Ishikawa (cell line): ENCODE measurements around the gene LSAMP.
A peak's percentile ranks its signal among the peaks of the same experiment; 100 is the strongest.

Source experiments
- CEBPB ChIP-seq: IDR thresholded peaks from 2 replicates; pipeline ENCODE4 v1.6.1; 2012
- CREB1 ChIP-seq: IDR thresholded peaks from 2 replicates; pipeline ENCODE4 v1.6.1; 2012; ENCODE audit warnings: low read depth
- FOXM1 ChIP-seq: IDR thresholded peaks from 2 replicates; pipeline ENCODE4 v1.6.1; 2012; ENCODE audit warnings: low read depth, borderline replicate concordance
- RAD21 ChIP-seq: IDR thresholded peaks from 2 replicates; pipeline ENCODE4 v1.6.1; 2012; ENCODE audit warnings: low read depth
- REST ChIP-seq: IDR thresholded peaks from 2 replicates; pipeline ENCODE4 v1.6.1; 2012; ENCODE audit warnings: low read depth, mild to moderate bottlenecking
- TAF1 ChIP-seq: IDR thresholded peaks from 2 replicates; pipeline ENCODE4 v1.6.1; 2012; ENCODE audit warnings: low read depth, mild to moderate bottlenecking
- TCF12 ChIP-seq: IDR thresholded peaks from 2 replicates; pipeline ENCODE4 v1.6.1; 2012; ENCODE audit warnings: low read depth

- TF ChIP-seq TAF1 (no peak), RAD21 (no peak), FOXM1 (peak; percentile 61; the same call in 1 of the 2 replicates), CREB1 (no peak), TCF12 (no peak), REST (no peak), CEBPB (no peak)
Observed at GRCh38 chr3:115788921-115789470, 656.3 kb downstream of the LSAMP start.
